Measurements from ENCODE around the gene EDRF1. TPM values are rescaled to one million over a fixed set of nuclear protein-coding genes. Genes with fewer than 3 reads are reported as not detected.

EDRF1 gene
- total RNA-seq, 1 experiment from 2014 or later: 24.1 TPM

DNA sequence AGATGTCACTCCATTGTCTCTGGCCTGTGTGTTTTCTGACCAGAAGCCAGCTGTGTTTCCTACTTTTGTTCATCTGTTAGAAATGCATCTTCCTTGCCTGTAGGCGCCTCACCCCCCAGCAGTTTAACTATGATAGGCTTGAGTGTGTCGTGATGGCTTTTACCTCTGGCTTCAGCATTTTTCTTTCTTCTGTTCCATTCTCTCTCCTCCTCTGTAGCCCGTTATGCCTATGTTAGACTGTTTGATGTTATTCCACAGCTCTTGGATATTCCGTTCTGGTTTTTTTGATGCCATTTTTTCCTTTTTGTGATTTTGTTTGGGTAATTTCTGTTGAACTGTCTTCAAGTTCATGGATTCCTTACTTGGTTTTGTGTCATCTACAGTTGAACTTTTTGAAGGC, 38.2 kb downstream of the EDRF1 start:
- CTCF ChIA-PET: interaction anchor here (0.7 to 0.8 kb wide), 2 partner anchors 13 to 1505 kb away, joined by 3 to 4 read pairs; no protein-coding TSS in a partner anchor
- no TSS peak for BruUV-seq (replicated peaks)
- no peaks in the 10 kb centered on the region for H3K27me3 Mint-ChIP-seq (ENCODE audit: insufficient read depth, unreplicated experiment)
- H3K36me3 Mint-ChIP-seq (ENCODE audit: insufficient read depth, unreplicated experiment): peaks cover 92% of the 10 kb centered on the region
- H3K4me1 Mint-ChIP-seq (ENCODE audit: insufficient read depth, unreplicated experiment): no peaks in the 10 kb centered on the region
- no peak overlapping the region for H3K27ac Mint-ChIP-seq (ENCODE audit: low read depth, unreplicated experiment)
- intact Hi-C loops (cut with micrococcal nuclease): no loop called here
- POLR2A ChIA-PET: no interaction called here
- TF ChIP-seq, protein P1, sequence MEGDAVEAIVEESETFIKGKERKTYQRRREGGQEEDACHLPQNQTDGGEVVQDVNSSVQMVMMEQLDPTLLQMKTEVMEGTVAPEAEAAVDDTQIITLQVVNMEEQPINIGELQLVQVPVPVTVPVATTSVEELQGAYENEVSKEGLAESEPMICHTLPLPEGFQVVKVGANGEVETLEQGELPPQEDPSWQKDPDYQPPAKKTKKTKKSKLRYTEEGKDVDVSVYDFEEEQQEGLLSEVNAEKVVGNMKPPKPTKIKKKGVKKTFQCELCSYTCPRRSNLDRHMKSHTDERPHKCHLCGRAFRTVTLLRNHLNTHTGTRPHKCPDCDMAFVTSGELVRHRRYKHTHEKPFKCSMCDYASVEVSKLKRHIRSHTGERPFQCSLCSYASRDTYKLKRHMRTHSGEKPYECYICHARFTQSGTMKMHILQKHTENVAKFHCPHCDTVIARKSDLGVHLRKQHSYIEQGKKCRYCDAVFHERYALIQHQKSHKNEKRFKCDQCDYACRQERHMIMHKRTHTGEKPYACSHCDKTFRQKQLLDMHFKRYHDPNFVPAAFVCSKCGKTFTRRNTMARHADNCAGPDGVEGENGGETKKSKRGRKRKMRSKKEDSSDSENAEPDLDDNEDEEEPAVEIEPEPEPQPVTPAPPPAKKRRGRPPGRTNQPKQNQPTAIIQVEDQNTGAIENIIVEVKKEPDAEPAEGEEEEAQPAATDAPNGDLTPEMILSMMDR (IDR thresholded peaks at IDR 0.05; ENCODE audit: unreplicated experiment): no peak
- no peak overlapping the region for H3K4me3 Mint-ChIP-seq (ENCODE audit: unreplicated experiment)
- no peaks in the 10 kb centered on the region for H3K9me3 Mint-ChIP-seq (ENCODE audit: unreplicated experiment)
- DNase-seq (ENCODE audit: unreplicated experiment): no peak

DNA sequence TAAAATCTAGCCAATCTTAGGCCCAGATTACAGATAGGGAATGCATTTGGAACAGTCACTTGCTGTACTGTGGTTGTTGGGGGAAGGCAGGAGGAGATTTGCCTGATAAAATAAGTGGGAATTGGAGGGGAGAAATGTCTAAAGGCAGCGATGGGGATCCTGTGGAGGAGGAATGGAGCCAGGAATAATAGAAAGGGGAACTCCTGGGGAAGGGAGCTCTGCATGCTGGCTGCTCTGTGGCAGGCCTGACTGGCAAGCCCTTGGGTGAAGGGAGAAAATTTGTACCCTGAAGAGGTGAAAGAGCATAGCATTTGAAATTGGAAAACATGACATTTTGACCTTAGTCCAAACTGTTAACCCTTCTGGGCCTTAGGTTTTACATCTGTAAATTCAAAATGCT, 42.5 kb downstream of the EDRF1 start:
- Mint-ChIP-seq H3K4me3 (ENCODE audit: unreplicated experiment) (no peak overlapping the region), H3K4me1 (ENCODE audit: insufficient read depth, unreplicated experiment) (no peaks in the 10 kb centered on the region), H3K9me3 (ENCODE audit: unreplicated experiment) (no peaks in the 10 kb centered on the region), H3K27ac (ENCODE audit: low read depth, unreplicated experiment) (no peak overlapping the region), H3K27me3 (ENCODE audit: insufficient read depth, unreplicated experiment) (no peaks in the 10 kb centered on the region), H3K36me3 (ENCODE audit: insufficient read depth, unreplicated experiment) (peaks cover 85% of the 10 kb centered on the region)
- no TSS peak for BruUV-seq (replicated peaks)
- DNase-seq (ENCODE audit: unreplicated experiment): no peak
- intact Hi-C loops (cut with micrococcal nuclease): no loop called here
- ChIA-PET POLR2A (no interaction called here), CTCF (no interaction called here)
- TF ChIP-seq, protein P1 (IDR thresholded peaks at IDR 0.05; ENCODE audit: unreplicated experiment): no peak

DNA sequence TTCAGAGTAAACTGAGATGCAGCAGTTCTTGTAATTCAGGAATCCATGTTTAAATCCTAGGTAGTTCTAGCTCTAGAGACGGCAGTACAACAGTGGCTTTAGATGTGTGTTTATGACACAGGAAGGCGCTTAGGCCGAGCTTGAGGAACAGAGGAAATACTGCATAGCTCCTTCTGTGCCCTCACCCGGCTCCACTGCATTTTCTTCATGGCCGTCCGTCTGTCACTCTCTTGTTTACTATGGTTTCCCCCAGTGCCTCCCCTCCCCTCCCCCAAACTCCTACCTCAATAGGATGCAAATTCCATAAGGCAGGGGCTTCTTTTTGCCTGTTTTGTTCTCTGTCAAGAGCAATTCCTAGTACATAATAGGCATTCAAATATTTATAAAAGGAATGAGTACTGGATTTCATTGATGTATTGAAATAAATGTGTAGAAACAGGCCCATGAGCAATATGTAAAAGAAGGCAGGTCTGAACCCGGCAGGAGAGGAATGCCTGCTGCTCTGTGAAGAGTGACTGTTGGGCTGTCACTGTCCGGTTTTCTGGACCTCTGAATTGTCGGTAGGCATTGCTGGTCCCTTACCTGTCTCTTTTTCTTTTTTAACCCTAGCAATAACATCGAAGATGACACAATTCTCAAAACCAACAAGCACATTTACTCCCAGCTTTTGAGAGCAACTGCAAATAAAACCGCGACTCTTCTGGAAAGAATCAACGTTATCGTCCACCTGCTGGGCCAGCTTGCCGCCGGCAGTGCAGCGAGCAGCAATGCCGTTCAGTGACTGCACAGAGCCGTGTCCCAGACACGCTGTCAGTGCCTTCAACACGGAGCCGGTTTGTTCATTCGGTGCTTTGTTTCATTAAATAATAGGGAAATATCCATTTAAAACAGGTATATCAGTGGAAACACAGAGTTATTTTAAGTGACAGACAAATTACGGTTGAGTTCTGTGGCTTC, 43.5 kb downstream of the EDRF1 start:
- peaks cover 78% of the 10 kb centered on the region for H3K36me3 Mint-ChIP-seq (ENCODE audit: insufficient read depth, unreplicated experiment)
- no peaks in the 10 kb centered on the region for H3K9me3 Mint-ChIP-seq (ENCODE audit: unreplicated experiment)

DNA sequence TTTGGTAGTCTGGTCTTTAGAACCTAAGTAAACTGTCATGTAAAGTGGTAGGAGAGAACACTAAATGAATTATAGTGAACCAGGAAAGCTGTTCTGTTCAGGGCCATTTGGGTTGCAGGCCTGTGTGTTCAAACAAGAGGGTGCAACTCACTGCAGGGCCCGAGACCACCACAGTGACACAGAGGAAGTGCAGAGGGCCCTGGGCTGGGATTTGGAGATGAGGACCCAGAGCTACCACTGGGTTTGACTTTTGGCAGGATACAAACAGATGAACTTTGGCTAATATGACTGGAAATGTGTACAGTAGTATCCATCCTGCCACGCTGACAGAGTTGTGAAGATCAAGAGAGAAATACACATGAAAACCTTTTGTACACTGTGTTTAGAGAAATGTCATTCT, 46.3 kb downstream of the EDRF1 start:
- intact Hi-C loops (cut with micrococcal nuclease): no loop called here
- no peaks in the 10 kb centered on the region for H3K9me3 Mint-ChIP-seq (ENCODE audit: unreplicated experiment)
- DNase-seq (ENCODE audit: unreplicated experiment): no peak
- H3K27ac Mint-ChIP-seq (ENCODE audit: low read depth, unreplicated experiment): no peak overlapping the region
- H3K36me3 Mint-ChIP-seq (ENCODE audit: insufficient read depth, unreplicated experiment): peaks cover 56% of the 10 kb centered on the region
- no peak overlapping the region for H3K4me3 Mint-ChIP-seq (ENCODE audit: unreplicated experiment)
- CTCF ChIA-PET: interaction anchor here (0.7 kb wide), 1 partner anchor 718 kb away, joined by 3 read pairs; no protein-coding TSS in a partner anchor
- H3K4me1 Mint-ChIP-seq (ENCODE audit: insufficient read depth, unreplicated experiment): no peaks in the 10 kb centered on the region
- no peaks in the 10 kb centered on the region for H3K27me3 Mint-ChIP-seq (ENCODE audit: insufficient read depth, unreplicated experiment)
- no TSS peak for BruUV-seq (replicated peaks)
- POLR2A ChIA-PET: no interaction called here
- TF ChIP-seq, protein P1 (IDR thresholded peaks at IDR 0.05; ENCODE audit: unreplicated experiment): no peak

More for the DNA sequence above, 43.5 kb downstream of the EDRF1 start:
- DNase-seq (ENCODE audit: unreplicated experiment): no peak
- no peaks in the 10 kb centered on the region for H3K4me1 Mint-ChIP-seq (ENCODE audit: insufficient read depth, unreplicated experiment)
- CTCF ChIA-PET: no interaction called here
- BruUV-seq (replicated peaks): no TSS peak
- no peak overlapping the region for H3K27ac Mint-ChIP-seq (ENCODE audit: low read depth, unreplicated experiment)
- TF ChIP-seq, protein P1 (IDR thresholded peaks at IDR 0.05; ENCODE audit: unreplicated experiment): no peak
- no peak overlapping the region for H3K4me3 Mint-ChIP-seq (ENCODE audit: unreplicated experiment)
- intact Hi-C loops (cut with micrococcal nuclease): no loop called here
- POLR2A ChIA-PET: no interaction called here
- H3K27me3 Mint-ChIP-seq (ENCODE audit: insufficient read depth, unreplicated experiment): no peaks in the 10 kb centered on the region

All from MCF 10A (cell line).